ENCODE measurements around the gene ITGAX. TPM values are rescaled to one million over a fixed set of nuclear protein-coding genes. Genes with fewer than 3 reads are reported as not detected.

The ITGAX gene
- total and polyA plus RNA-seq, 7 donors = 0.34 to 2.6 (median 1.7) TPM

- WGBS, 3 donors = 78 to 82% (median 81%) methylated on average over 14 to 16 of the region's 16 CpGs
- Histone ChIP-seq H3K4me1 (no peaks in the 10 kb centered on the region), H3K9me3 (peaks cover 4% of the 10 kb centered on the region), H3K27me3 (ENCODE audit: insufficient read depth in 3 of 3, low read length in 2 of 3) (peaks cover 0 to 20% (median 1%) of the 10 kb centered on the region in 3 donors), H3K4me3 (no peak overlapping the region), H3K27ac (no peak overlapping the region), H3K36me3 (ENCODE audit: insufficient read depth in 1 of 2, low read depth in 1 of 2) (no peaks in the 10 kb centered on the region)
- TF ChIP-seq, protein P1, sequence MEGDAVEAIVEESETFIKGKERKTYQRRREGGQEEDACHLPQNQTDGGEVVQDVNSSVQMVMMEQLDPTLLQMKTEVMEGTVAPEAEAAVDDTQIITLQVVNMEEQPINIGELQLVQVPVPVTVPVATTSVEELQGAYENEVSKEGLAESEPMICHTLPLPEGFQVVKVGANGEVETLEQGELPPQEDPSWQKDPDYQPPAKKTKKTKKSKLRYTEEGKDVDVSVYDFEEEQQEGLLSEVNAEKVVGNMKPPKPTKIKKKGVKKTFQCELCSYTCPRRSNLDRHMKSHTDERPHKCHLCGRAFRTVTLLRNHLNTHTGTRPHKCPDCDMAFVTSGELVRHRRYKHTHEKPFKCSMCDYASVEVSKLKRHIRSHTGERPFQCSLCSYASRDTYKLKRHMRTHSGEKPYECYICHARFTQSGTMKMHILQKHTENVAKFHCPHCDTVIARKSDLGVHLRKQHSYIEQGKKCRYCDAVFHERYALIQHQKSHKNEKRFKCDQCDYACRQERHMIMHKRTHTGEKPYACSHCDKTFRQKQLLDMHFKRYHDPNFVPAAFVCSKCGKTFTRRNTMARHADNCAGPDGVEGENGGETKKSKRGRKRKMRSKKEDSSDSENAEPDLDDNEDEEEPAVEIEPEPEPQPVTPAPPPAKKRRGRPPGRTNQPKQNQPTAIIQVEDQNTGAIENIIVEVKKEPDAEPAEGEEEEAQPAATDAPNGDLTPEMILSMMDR (IDR thresholded peaks at IDR 0.05) = no peak
- no peak for ATAC-seq
- intact Hi-C loops (cut with DNase I) = no loop called here
- no peak for DNase-seq
Measured at GRCh38 chr16:31325171-31325570, 29.8 kb upstream of the ITGAX start.

GRCh38 chr16:31327646-31328225, 27.2 kb upstream of the ITGAX start:
- TF ChIP-seq, protein P1 (IDR thresholded peaks at IDR 0.05) = no peak
- Histone ChIP-seq H3K4me1 (no peaks in the 10 kb centered on the region), H3K36me3 (ENCODE audit: insufficient read depth in 1 of 2, low read depth in 1 of 2) (no peaks in the 10 kb centered on the region), H3K27me3 (ENCODE audit: insufficient read depth in 3 of 3, low read length in 2 of 3) (peaks cover 0 to 44% (median 3%) of the 10 kb centered on the region in 3 donors), H3K4me3 (no peak overlapping the region), H3K27ac (no peak overlapping the region), H3K9me3 (no peaks in the 10 kb centered on the region)
- no peak for DNase-seq
- ATAC-seq = no peak
- intact Hi-C loops (cut with DNase I) = no loop called here
- 36 to 42% (median 42%) methylated on average over 10 of the region's 10 CpGs for WGBS, 3 donors

GRCh38 chr16:31328322-31329052, 26.5 kb upstream of the ITGAX start:
- TF ChIP-seq, protein P1 (IDR thresholded peaks at IDR 0.05) = no peak
- no peak overlapping the region for H3K27ac ChIP-seq
- ATAC-seq (no peak), DNase-seq (no peak)
- H3K36me3 ChIP-seq (ENCODE audit: insufficient read depth in 1 of 2, low read depth in 1 of 2) = no peaks in the 10 kb centered on the region
- H3K4me3 ChIP-seq = no peak overlapping the region
- peaks cover 0 to 50% (median 3%) of the 10 kb centered on the region in 3 donors for H3K27me3 ChIP-seq (ENCODE audit: insufficient read depth in 3 of 3, low read length in 2 of 3)
- H3K9me3 ChIP-seq = no peaks in the 10 kb centered on the region
- no peaks in the 10 kb centered on the region for H3K4me1 ChIP-seq
- WGBS, 3 donors = 70 to 79% (median 74%) methylated on average over 12 of the region's 12 CpGs
- intact Hi-C loops (cut with DNase I) = no loop called here

GRCh38 chr16:31329671-31330552, 25.1 kb upstream of the ITGAX start:
- intact Hi-C loops (cut with DNase I) = no loop called here
- TF ChIP-seq, protein P1 (IDR thresholded peaks at IDR 0.05) = no peak
- 20 to 35% (median 30%) methylated on average over 39 of the region's 39 CpGs for WGBS, 3 donors
- ATAC-seq = no peak
- no peak for DNase-seq
- Histone ChIP-seq H3K4me3 (no peak overlapping the region), H3K9me3 (no peaks in the 10 kb centered on the region), H3K4me1 (no peaks in the 10 kb centered on the region), H3K27me3 (ENCODE audit: insufficient read depth in 3 of 3, low read length in 2 of 3) (peaks cover 0 to 55% (median 4%) of the 10 kb centered on the region in 3 donors), H3K27ac (no peak overlapping the region), H3K36me3 (ENCODE audit: insufficient read depth in 1 of 2, low read depth in 1 of 2) (no peaks in the 10 kb centered on the region)

Data from psoas muscle (tissue), 8 donors.